Measurements from ENCODE around the gene PIP5K1A.
"Not testable (repeated sequence)": the region's sequence is repeated elsewhere in the genome, so short reads cannot be mapped to it uniquely, and the experiment has no call there.

Gene PIP5K1A

DNA sequence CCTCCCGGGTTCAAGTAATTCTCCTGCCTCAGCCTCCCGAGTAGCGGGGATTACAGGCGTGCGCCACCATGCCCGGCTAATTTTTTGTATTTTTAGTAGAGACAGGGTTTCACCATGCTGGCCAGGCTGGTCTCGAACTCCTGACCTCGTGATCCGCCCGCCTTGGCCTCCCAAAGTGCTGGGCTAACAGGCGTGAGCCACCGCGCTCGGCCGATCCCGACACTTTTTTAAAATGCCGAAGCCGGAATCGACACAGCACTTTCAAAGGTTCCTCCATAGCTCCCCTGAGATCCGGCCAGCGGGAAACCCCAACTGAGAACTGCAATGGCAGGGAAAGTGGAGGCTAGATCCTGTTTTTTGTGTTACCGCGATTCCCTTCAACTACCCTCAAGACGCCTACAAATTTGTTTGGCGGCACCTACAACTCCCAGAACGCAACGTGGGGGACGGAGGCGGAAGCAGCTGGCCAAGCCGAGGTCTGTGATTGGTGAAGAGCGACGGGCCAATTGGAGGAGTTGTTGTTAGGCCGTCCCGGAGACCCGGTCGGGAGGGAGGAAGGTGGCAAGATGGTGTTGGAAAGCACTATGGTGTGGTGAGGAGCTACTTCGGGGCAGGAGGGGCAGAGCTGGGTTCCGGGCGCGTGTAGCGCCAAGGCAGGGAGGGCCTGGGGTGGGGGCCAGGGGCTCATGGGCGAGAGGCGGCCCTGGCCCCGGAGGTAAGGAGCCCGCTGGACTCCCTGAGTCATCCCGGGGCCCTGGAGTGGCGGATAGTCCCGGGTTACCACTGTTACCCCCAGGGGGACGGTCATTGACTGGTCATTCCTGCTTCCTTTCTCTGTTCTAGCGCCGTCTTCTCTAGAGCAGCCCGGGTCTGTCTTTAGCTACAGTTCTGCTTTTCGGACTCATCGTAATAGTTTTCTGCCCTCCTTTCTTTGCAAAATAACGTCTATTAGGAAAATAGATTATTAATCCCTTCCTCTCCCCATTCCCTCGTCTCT is 56.2 kb downstream of the PIP5K1A start, which contains the start of gene PSMD4:
PSMD4 (plus strand) TSS at position 518 of the 997 bp plus-strand sequence; CDS start at position 567, 49 bp downstream.
- peak; percentile 79 to 80 for DNase-seq (ENCODE audit: low read depth in 2 of 2)

DNA sequence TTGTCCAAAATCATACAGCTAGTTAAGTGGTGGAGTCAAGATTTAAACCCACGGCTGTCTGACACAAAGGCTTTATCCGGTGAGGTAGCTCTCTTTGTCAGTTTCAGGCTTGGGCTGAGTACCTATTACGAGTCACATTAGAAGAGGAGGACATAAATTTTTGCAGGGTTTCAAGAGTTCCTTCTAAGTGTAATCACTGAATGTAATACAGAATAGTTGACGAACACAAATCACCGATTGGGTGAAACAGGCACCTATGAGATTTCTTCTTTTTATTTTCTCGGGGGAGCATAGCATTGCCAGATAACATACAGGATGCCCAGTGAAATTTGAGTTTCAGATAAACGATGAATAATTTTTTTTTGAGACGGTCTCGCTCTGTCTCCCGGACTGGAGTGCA is 57.0 kb downstream of the PIP5K1A start:
- no peak for DNase-seq (ENCODE audit: low read depth in 2 of 2)

DNA sequence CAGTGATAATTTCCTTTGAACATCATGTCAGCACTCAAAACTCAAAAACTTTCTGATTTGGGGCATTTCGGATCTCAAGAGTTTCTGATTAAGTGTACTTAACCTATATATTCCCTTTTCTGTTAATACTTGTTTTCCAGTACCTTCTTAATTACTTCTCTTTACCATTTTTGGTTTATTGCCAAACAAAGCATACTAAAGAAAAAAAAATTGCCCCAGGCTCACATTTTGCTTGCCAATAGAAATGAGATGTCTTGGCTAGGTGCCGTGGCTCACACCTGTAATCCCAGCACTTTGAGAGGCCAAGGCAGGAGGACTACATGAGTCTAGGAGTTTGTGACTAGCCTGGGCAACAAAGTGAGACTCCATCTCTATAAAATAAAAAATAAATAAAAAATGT is 61.0 kb downstream of the PIP5K1A start:
- DNase-seq (ENCODE audit: low read depth in 2 of 2): no peak

DNA sequence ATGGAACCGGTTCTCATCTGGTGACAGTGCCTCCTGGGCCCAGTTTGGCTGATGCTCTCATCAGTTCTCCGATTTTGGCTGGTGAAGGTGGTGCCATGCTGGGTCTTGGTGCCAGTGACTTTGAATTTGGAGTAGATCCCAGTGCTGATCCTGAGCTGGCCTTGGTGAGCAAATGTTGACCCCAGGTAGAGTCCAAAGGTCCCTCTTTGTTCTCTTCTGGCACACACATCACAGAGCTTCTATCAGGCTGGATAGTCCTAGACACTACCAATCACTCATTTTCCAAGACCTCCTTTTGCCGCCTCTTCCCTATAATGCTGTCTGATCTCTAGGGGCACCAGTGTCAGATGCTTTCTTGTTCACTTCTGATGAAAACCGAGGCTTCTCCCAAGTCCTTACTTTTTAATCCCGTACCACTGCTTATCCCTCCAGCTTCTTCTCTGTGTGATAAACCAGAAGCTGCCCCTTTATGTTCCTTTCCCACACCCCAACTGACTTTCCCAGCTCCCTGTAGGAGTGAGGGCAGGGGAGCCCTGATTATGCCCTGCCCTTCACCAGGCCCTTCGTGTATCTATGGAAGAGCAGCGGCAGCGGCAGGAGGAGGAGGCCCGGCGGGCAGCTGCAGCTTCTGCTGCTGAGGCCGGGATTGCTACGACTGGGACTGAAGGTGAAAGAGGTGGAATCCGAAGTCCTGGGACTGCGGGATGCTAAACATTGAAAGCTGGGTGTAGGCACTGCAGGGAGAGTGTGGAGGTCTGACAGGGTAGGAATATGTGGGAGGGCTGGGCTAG is 67.3 kb downstream of the PIP5K1A start:
- no peak for DNase-seq (ENCODE audit: low read depth in 2 of 2)

DNA sequence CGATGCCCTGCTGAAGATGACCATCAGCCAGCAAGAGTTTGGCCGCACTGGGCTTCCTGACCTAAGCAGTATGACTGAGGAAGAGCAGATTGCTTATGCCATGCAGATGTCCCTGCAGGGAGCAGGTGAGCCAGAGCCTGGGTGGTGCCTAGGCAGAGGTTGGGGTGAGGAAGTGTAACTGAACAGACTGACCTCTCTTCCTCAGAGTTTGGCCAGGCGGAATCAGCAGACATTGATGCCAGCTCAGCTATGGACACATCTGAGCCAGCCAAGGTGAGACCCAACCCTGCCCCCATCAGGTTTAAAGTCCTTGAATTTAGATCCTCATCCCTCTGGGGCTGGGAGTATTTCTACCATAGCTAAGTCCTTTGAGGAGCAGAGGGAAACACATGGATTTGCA is 68.0 kb downstream of the PIP5K1A start:
- no peak for DNase-seq (ENCODE audit: low read depth in 2 of 2)

DNA sequence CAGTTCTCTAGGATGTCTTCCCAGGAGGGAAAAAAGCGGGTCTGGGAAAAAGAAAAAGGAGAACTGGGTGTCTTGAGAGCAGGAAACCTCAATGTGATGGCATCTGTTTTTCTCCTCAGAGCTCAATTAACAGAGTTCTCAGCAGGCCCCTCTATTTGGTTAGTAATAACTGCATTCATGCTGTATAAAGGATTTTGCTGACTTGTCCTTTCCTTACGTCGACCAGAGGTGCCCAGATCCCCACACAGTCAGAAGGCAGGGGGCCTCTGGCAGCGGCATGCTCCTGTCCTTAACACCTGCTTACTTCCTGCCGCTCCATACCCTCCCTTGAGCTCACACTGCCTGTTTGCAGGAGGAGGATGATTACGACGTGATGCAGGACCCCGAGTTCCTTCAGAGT is 68.5 kb downstream of the PIP5K1A start:
- DNase-seq (ENCODE audit: low read depth in 2 of 2): no peak

DNA sequence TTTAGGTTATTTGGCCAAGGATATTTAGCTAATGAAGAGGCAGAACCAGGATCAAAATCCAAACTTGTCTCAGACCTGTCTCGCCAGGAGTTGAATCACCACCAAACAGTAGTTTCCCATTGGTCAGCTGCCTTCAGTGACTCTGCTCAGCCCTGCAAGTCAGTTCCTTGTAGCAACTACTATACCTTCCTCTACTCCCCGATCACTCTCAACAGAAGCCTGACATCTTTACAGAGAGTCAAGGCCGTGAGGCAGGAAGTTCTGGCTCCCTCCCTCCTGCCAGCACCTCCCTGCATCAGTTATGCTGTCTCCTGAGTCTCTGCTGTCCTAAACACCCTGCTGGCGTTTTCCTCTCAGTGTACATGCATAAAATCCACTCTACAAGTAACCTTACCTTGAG is 69.4 kb downstream of the PIP5K1A start:
- DNase-seq (ENCODE audit: low read depth in 2 of 2): no peak

DNA sequence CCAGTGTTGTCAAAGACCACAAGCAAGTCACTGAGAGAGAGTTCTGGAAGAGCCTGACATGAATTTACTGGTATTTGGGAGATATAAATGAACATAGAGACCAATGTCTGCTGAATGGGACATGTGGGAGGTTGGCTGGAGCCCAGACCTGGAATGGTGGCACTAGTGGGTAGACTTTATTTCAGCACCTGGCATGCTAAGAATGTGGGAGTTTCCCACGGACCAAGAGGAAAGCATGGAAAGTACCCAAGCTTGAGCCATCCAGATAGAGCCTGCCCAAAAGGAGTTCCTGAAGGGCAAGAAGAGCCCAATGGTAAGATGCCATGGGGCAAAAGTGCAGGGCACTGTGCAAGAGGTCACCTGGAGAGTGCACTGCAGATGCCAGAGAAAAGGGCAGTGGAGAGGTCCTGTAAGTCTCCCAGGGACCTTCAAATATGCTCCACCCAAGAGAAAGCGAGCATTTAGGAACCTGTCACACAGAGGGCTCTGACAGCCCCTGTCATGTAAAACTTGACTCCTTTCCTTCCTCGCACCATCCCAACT is 75.6 kb downstream of the PIP5K1A start:
- no peak for DNase-seq (ENCODE audit: low read depth in 2 of 2)

DNA sequence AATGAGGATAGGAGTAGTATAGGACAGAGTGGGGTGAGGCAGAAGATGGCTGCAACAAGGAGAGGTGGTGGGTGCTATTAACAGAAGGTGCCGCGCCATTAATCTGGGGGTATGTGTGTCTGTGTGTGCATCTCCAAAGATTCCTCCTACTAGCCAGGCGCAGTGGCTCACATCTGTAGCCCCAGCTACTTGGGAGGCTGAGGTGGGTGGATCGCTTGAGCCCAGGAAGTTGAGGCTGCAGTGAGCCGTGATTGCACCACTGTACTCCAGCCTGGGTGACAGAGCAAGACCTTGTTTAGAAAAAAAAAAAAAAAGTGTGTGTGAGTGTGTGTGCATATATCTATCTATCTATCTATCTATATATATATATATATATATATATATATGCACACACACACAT is 77.0 kb downstream of the PIP5K1A start:
- DNase-seq (ENCODE audit: low read depth in 2 of 2): not testable (repeated sequence)

DNA sequence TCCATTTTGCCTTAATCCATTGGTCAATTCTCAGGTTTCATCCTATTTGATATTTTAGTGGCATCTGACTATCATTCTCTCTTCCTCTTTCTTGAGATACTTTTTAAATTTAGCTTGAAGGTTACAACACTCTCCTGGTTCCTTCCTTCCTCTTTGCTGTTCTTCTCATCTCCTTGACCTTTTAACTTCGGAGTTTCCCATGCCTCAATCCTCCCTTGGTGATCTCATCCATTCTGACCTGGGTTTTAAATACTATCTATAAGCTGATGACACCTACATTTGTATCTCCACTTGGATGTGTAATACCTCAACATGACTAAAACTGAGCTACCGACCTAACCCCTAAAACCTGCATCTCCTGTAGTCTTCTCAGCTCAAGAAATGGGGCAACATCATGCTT is 78.9 kb downstream of the PIP5K1A start:
- DNase-seq (ENCODE audit: low read depth in 2 of 2): no peak

DNA sequence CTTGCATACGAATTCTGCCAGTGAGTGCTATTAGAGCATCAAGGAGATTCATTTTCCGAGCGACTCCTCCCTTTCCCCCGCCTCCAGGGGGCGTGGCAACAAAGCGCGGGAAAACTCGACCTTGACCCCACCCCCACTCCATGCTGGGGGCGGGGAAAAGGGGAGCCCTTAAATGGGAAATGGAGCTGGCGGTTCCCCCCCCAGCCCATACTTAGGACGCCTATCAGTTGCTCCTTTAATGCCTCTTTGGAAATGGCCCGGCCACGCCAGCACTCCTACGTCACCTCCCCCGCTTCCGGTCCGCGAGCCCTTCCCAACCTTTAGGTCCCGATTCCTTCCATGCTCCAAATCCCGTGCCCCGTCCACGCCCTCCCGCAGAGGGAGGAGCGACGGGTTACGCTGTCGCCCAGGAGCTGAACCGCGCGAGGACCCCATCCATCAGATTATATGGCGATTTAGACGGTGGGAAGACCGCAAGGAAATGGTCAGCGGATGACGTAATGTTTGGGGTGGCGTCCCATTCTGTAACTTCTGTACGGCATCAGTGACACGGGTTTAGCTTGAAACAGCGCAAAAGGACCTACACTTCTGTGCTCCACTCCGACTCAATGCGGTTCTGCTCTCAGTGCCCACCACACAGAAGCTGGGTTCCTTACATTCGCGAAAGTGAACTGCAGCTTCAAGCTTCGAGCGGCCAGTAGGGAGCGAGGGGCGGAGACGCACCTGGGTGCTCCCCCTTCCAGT is 83.0 kb downstream of the PIP5K1A start:
- peak; percentile 87 to 93 for DNase-seq (ENCODE audit: low read depth in 2 of 2)

DNA sequence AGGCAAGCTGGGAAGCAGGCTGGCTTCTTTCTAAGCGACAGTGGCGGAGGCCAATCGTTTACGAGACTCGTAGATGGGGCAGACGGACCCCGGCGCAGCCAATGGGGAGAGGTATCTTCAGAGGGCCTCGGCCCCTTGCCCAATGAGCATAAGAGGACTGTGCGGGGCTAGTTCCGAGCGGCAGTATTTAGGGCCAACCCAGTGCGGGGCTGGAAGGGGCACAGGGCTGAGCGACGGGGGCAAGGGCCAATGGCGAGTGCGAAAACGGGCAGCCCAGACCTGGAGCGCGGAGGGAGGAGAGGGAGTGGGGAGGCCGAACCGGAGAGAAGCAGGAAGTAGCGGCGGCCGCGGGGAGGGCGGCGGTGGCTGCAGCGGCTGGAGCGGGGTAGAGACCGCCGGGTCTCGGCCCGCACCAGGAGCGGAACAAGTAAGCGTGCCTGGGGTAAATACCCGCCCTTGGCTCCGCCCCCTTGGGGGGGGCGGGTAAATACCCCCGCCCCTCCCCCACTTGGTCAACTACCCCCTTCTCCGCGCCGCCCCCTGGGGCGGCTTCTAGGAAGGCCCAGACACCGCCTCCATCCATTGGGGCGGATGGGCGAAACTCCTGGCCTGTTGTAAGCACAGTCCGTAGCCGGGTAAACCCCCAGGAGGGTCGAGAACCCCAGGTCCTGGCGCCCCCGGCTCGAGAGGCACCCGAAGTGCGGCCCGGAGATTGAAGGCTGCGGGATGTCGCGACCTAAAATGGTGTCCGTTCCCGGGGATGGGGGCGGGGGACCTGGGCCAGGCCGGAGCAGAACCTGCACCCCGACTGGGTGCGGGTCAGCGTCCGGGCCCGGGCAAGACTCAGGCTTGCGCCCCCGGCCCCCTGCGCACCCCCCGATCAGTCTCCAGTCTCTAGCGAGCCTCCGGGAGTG is 83.9 kb downstream of the PIP5K1A start, which contains the start of gene ZNF687:
ZNF687 (plus strand) TSS at position 331 of the 914 bp plus-strand sequence. CDS start 3,993 bp downstream, outside the sequence.
- peak; percentile 91 to 97 for DNase-seq (ENCODE audit: low read depth in 2 of 2)

DNA sequence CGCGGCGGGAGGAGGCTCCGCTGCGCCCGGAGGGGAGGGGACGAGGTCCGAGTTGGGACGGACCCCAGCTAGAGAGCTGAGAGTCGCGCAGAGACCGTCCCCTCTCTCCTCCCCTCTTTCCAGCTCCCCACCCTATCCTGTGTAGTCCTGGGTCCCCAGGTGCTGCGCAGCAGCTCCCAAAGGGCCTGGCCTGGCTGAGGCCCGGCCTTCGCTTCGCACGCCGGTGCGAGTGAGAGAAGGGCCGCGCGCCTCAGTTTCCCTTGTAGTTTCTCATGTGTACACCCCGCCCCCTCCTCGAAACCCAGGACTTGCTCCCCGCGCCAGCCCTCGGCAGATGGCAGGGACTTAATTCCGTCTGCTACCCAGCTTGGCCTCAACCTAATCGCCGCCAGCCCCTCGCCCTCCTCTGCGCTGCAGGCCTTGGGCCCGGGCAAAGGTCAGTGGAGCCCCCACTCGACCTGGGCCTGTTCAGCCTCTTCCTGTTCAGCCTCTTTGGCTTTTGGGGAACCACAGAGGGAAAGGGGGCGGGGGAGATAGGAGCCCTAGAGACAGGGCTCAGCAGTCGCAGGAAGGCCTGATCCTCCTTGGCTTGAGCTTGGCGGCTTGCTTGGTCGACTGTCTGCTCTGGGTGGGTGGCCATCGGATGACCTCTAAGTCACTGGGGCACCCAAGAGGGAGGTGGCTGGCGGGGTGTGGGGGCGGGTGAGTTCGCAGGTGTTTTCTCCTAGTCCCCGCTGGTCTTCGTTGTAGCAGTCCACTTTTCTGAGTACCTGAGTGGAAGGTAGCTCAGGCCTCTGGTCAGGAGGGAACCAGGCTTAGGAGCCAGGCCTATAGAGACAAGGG is 84.8 kb downstream of the PIP5K1A start:
- DNase-seq (ENCODE audit: low read depth in 2 of 2): no peak

DNA sequence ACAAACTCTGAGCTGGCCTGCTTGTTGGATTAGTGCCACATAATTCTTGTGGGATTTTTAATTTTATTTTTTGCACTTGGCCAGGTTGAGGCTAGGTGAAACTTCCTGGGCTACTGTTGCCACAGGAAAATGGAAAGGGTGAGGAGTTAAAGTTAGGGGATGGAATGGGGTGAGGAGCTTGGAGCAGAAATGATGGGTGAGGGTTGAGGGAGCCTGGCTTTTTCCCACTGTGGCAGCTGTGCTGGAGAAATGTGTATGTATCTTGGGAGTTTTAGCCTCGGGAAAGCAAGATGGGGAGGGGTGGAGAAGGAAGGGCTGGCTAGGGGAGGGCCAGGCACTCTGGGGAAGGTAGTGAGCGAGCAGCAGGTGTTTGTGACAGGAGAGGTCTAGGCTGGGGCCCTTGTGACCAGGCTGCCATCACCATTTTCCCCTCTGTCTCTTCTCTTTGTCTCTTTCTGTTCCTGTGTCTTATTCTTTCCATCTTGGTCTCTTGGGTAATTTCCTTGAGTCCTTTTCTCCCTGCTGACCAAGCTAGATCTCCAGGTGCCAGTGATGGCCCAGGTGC is 85.7 kb downstream of the PIP5K1A start:
- DNase-seq (ENCODE audit: low read depth in 2 of 2): no peak

DNA sequence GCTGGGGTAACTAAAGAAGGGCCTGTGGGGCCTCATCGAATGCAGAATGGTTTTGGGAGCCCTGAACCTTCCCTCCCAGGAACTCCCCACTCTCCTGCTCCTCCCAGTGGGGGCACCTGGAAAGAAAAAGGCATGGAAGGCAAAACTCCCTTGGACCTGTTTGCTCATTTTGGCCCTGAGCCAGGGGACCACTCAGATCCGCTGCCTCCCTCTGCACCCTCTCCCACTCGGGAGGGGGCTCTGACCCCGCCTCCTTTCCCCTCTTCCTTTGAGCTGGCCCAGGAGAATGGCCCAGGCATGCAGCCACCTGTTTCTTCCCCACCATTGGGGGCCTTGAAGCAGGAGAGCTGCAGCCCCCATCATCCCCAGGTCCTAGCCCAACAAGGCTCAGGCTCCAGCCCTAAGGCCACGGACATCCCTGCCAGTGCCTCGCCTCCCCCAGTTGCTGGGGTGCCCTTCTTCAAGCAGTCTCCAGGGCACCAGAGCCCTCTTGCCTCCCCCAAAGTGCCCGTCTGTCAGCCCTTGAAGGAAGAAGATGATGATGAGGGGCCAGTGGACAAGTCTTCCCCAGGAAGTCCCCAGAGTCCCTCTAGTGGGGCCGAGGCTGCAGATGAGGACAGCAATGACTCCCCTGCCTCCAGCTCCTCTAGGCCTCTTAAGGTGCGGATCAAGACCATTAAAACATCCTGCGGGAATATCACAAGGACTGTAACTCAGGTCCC is 88.4 kb downstream of the PIP5K1A start:
- DNase-seq (ENCODE audit: low read depth in 2 of 2): no peak

DNA sequence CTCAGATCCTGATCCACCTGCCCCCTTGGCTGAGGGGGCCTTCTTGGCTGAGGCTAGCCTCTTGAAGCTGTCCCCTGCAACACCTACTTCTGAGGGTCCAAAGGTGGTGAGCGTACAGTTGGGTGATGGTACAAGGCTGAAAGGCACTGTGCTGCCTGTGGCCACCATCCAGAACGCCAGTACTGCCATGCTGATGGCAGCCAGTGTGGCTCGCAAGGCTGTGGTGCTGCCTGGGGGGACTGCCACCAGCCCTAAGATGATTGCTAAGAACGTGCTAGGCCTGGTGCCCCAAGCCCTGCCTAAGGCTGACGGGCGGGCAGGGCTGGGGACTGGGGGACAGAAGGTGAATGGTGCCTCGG is 89.0 kb downstream of the PIP5K1A start:
- DNase-seq (ENCODE audit: low read depth in 2 of 2): no peak

DNA sequence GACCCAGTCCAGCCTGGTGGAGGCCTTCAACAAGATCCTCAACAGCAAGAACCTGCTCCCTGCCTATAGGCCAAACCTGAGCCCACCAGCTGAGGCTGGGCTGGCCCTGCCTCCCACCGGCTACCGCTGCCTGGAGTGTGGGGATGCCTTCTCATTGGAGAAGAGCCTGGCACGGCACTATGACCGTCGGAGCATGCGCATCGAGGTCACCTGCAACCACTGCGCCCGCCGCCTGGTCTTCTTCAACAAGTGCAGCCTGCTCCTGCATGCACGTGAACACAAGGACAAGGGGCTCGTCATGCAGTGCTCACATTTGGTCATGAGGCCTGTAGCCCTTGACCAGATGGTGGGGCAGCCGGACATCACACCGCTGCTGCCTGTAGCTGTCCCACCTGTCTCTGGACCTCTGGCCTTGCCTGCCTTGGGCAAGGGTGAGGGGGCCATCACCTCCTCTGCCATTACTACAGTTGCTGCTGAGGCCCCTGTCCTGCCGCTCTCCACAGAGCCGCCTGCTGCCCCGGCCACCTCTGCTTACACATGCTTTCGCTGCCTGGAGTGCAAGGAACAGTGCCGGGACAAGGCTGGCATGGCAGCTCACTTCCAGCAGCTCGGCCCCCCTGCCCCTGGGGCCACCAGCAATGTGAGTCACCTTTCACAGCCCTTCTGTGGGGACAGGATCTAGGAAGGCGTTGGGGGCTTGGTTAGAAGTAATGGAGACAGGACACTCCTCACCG is 89.6 kb downstream of the PIP5K1A start:
- no peak for DNase-seq (ENCODE audit: low read depth in 2 of 2)

DNA sequence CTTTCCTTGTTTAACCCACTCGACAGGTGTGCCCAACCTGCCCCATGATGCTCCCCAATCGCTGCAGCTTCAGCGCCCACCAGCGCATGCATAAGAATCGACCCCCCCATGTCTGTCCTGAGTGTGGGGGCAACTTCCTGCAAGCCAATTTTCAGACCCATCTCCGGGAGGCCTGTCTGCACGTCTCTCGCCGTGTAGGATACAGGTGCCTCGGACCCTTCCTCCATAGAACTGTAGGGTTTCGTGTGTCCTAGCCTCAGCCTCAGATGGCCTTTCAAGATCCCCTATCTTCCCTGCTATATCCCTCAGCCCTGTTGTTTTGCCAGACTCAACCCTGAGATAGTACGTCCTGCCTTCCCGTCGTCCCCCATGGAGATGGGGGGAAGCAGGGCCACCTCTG is 90.2 kb downstream of the PIP5K1A start:
- DNase-seq (ENCODE audit: low read depth in 2 of 2): no peak

Data from stimulated activated CD4-positive, alpha-beta T cell treated with anti-CD3 and anti-CD28 coated beads, Interleukin-1b, Interleukin-23, amount 100 ng/mL, for 1 hour (primary cell).